Body of pancreas (tissue), 4 donors: ENCODE results near the gene BRD3OS. TPM values are rescaled to one million over a fixed set of nuclear protein-coding genes. Genes with fewer than 3 reads are reported as not detected.

Source experiments
- ATAC-seq: fragments of 150-250 bp; one replicate; pipeline ENCODE4 v1.9.1; 2016
- DNase-seq, 4 donors: peaks; one replicate each; pipeline ENCODE4 v3.0.0-alpha.2; 2019
- H3K27ac ChIP-seq, 4 donors: fragments of 200-600 bp; sonication (generic); 1 replicate in 3 of 4; 2 replicates in 1 of 4; pipeline versions ENCODE4 v1.5.1 to v1.6.1; 2016 to 2019; ENCODE audit warnings: mild to moderate bottlenecking in 1 of 4, mixed read lengths in 1 of 4, moderate library complexity in 1 of 4
- H3K27me3 ChIP-seq, 2 donors: fragments of 200-600 bp; sonication (generic); one replicate each; pipeline ENCODE4 v1.6.0; 2016; ENCODE audit warnings: mild to moderate bottlenecking in 1 of 2
- H3K36me3 ChIP-seq, 2 donors: fragments of 200-600 bp; sonication (generic); replicated peaks in 1 of 2; 2 replicates each; pipeline ENCODE4 v1.5.1; 2016; ENCODE audit warnings: low read depth in 2 of 2; ENCODE audit not compliant: insufficient read depth in 1 of 2
- H3K4me1 ChIP-seq: fragments of 200-600 bp; sonication (generic); one replicate; pipeline ENCODE4 v1.6.0; 2016
- H3K4me3 ChIP-seq, 2 donors: fragments of 200-600 bp; sonication (generic); 1 replicate in 1 of 2; 2 replicates in 1 of 2; pipeline ENCODE4 v1.5.1; 2016 to 2019
- H3K9me3 ChIP-seq, 3 donors: fragments of 200-600 bp; sonication (generic); 1 replicate in 2 of 3; 2 replicates in 1 of 3; pipeline ENCODE4 v1.5.1; 2016
- POLR2A ChIP-seq, 3 donors: fragments of 450-650 bp; IDR thresholded peaks; one replicate each; pipeline ENCODE4 v1.6.1; 2016; ENCODE audit warnings: antibody characterized with exemption in 3 of 3, mild to moderate bottlenecking in 2 of 3
- WGBS, 2 donors: methylation state at CpG; one replicate each; pipeline ENCODE4 v1.1.5; 2017; 5-methylcytosine and 5-hydroxymethylcytosine counted together
- intact Hi-C: fragments of 100-400 bp; cut with DNase I; formaldehyde crosslinking; loops from one replicate; pipeline ENCODE4 v1.15.1; 2023
- total RNA-seq, 2 donors: library from RNA; depleted of rRNA; stranded (reverse); fragments of >200 nt; gene quantifications; one replicate each; pipeline ENCODE4 v1.1.0, GENCODE V29; 2016
- TF ChIP-seq, protein P1 (sequence below), 7 experiments: fragments of 450-650 bp in 4 of 7; fragments of 200-600 bp in 3 of 7; sonication (generic) in 3 of 7; IDR thresholded peaks; one replicate each; pipeline ENCODE4 v1.5.1; 2016 to 2019; ENCODE audit warnings: antibody characterized with exemption in 7 of 7

BRD3OS gene
- total RNA-seq, 2 donors from 2014 or later, result 7.3 to 9.6 TPM

GRCh38 chr9:134024214-134024792 is 978 bp upstream of the BRD3OS start:
- no peaks in the 10 kb centered on the region for H3K9me3 ChIP-seq
- peak overlapping the region in 1 of 4 donors; percentile 62 for H3K27ac ChIP-seq
- ATAC-seq, result no peak
- no peaks in the 10 kb centered on the region for H3K27me3 ChIP-seq
- no peak for DNase-seq
- H3K36me3 ChIP-seq, result no peaks in the 10 kb centered on the region
- peaks cover 7% of the 10 kb centered on the region for H3K4me1 ChIP-seq
- 71 to 75% methylated on average over 4 of the region's 4 CpGs for WGBS, 2 donors
- intact Hi-C loops, result no loop called here
- TF ChIP-seq, protein P1, sequence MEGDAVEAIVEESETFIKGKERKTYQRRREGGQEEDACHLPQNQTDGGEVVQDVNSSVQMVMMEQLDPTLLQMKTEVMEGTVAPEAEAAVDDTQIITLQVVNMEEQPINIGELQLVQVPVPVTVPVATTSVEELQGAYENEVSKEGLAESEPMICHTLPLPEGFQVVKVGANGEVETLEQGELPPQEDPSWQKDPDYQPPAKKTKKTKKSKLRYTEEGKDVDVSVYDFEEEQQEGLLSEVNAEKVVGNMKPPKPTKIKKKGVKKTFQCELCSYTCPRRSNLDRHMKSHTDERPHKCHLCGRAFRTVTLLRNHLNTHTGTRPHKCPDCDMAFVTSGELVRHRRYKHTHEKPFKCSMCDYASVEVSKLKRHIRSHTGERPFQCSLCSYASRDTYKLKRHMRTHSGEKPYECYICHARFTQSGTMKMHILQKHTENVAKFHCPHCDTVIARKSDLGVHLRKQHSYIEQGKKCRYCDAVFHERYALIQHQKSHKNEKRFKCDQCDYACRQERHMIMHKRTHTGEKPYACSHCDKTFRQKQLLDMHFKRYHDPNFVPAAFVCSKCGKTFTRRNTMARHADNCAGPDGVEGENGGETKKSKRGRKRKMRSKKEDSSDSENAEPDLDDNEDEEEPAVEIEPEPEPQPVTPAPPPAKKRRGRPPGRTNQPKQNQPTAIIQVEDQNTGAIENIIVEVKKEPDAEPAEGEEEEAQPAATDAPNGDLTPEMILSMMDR (IDR thresholded peaks at IDR 0.05), result no peak
- no peak for TF ChIP-seq POLR2A (IDR thresholded peaks at IDR 0.05)
- H3K4me3 ChIP-seq, result no peak overlapping the region

- peak overlapping the region; percentile 65 to 82 for H3K4me3 ChIP-seq
- ATAC-seq, result peak; percentile 5
- no peaks in the 10 kb centered on the region for H3K36me3 ChIP-seq
- peak; percentile 30 to 40 (median 35) for DNase-seq
- peaks cover 7% of the 10 kb centered on the region for H3K4me1 ChIP-seq
- TF ChIP-seq, protein P1 (IDR thresholded peaks at IDR 0.05), result peak in 1 of 7 experiments; percentile 3
- no peak for TF ChIP-seq POLR2A (IDR thresholded peaks at IDR 0.05)
- H3K27ac ChIP-seq, result peak overlapping the region in 2 of 4 donors; percentile 62 to 63
- H3K27me3 ChIP-seq, result no peaks in the 10 kb centered on the region
- WGBS, 2 donors, result 20 to 93% methylated on average over 7 to 58 of the region's 66 CpGs
- H3K9me3 ChIP-seq, result no peaks in the 10 kb centered on the region
- intact Hi-C loops, result no loop called here
Observed at GRCh38 chr9:134025606-134026541, 593 bp downstream of the BRD3OS start.

- WGBS, 2 donors, result 85 to 89% methylated on average over 16 to 18 of the region's 18 CpGs
- ATAC-seq (no peak), DNase-seq (no peak)
- H3K27me3 ChIP-seq, result no peaks in the 10 kb centered on the region
- H3K36me3 ChIP-seq, result peaks cover under 1 to 2% of the 10 kb centered on the region in 2 donors
- TF ChIP-seq, protein P1 (IDR thresholded peaks at IDR 0.05), result no peak
- no peak for TF ChIP-seq POLR2A (IDR thresholded peaks at IDR 0.05)
- no peak overlapping the region for H3K4me3 ChIP-seq
- no peak overlapping the region for H3K27ac ChIP-seq
- no peaks in the 10 kb centered on the region for H3K9me3 ChIP-seq
- intact Hi-C loops, result no loop called here
- H3K4me1 ChIP-seq, result peaks cover 7% of the 10 kb centered on the region
Observed at GRCh38 chr9:134026581-134026980, 1.3 kb downstream of the BRD3OS start.

DNA sequence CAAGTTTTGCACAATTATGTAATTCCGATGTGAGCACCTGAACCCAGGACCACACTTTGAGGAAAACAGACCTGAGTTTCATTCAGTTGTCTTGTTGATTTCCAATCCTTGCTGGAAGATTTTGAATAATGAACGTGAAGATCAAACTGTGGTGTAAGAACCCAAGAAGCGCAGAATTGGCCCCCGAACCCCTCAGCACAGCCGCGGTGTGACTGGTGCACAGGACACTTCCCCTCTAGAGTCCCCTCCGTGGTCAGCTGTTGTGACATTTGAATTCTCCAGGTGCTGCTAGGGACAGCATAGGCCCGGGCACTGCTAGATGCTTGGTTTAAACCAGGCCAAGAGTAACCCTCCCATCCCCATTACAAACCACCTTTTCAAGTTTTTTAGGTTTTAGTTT is 1.7 kb downstream of the BRD3OS start:
- H3K27ac ChIP-seq, result no peak overlapping the region
- TF ChIP-seq, protein P1 (IDR thresholded peaks at IDR 0.05), result no peak
- TF ChIP-seq POLR2A (IDR thresholded peaks at IDR 0.05), result no peak
- ATAC-seq (no peak), DNase-seq (no peak)
- H3K9me3 ChIP-seq, result no peaks in the 10 kb centered on the region
- WGBS, 2 donors, result 88 to 92% methylated on average over 8 of the region's 8 CpGs
- intact Hi-C loops, result no loop called here
- peaks cover 7% of the 10 kb centered on the region for H3K4me1 ChIP-seq
- no peak overlapping the region for H3K4me3 ChIP-seq
- no peaks in the 10 kb centered on the region for H3K27me3 ChIP-seq
- H3K36me3 ChIP-seq, result peaks cover 3 to 5% of the 10 kb centered on the region in 2 donors
